ENCODE data around the gene C8G. TPM values are rescaled to one million over a fixed set of nuclear protein-coding genes. Genes with fewer than 3 reads are reported as not detected.

Gene C8G
- total and polyA plus RNA-seq, 2 of the 4 experiments (the other 2 are of a cell fraction): 0.80 TPM; not detected in 1

GRCh38 chr9:136972743-136973142, 27.7 kb downstream of the C8G start:
- Histone ChIP-seq H2BK20ac (ENCODE audit: low read depth, low read length) (no peak overlapping the region), H2BK15ac (ENCODE audit: low read depth, low read length) (no peak overlapping the region), H3K56ac (ENCODE audit: extremely low read depth, insufficient read depth, low read length) (no peak overlapping the region), H2AK9ac (replicated peaks; ENCODE audit: low read depth, low read length, poor library complexity) (no peak overlapping the region), H3K4me3 (ENCODE audit: insufficient read depth, low read depth, low read length) (no peak overlapping the region), H4K91ac (ENCODE audit: insufficient read depth, low read depth, low read length) (no peak overlapping the region), H3K4ac (ENCODE audit: low read depth, low read length) (no peak overlapping the region), H4K20me1 (ENCODE audit: insufficient read depth, low read length) (no peaks in the 10 kb centered on the region), H3K18ac (ENCODE audit: low read depth, low read length) (no peak overlapping the region), H2BK120ac (ENCODE audit: low read depth, low read length) (no peak overlapping the region), H3K27ac (ENCODE audit: insufficient read depth, low read length) (no peak overlapping the region), H3K14ac (replicated peaks; ENCODE audit: low read depth, low read length) (no peak overlapping the region), H2AK5ac (ENCODE audit: low read depth, low read length) (no peak overlapping the region), H3K9me1 (ENCODE audit: insufficient read depth, low read length) (no peaks in the 10 kb centered on the region), H3K27me3 (ENCODE audit: control insufficient read depth, insufficient read depth, low read length) (peaks cover 17% of the 10 kb centered on the region; the same call in 1 of the 2 replicates), H4K8ac (ENCODE audit: low read depth in 2 of 2, low read length in 2 of 2) (no peak overlapping the region), H3K36me3 (ENCODE audit: control insufficient read depth, insufficient read depth, low read length) (no peaks in the 10 kb centered on the region), H3K9ac (ENCODE audit: low read depth, low read length) (no peak overlapping the region), H3K4me2 (ENCODE audit: low read depth, low read length) (no peak overlapping the region), H3K9me3 (ENCODE audit: control insufficient read depth, insufficient read depth, low read length) (no peaks in the 10 kb centered on the region), H3K4me1 (ENCODE audit: control insufficient read depth, insufficient read depth, low read length) (peaks cover 7% of the 10 kb centered on the region; the same call in 1 of the 2 replicates), H3K79me1 (ENCODE audit: low read depth in 1 of 2, low read length in 2 of 2) (no peaks in the 10 kb centered on the region), H2AFZ (replicated peaks; ENCODE audit: low read length, poor library complexity) (no peak overlapping the region), H2BK5ac (ENCODE audit: low read depth, low read length, poor library complexity, severe bottlenecking) (no peak overlapping the region), H4K5ac (ENCODE audit: low read depth, low read length) (no peak overlapping the region), H3K23ac (ENCODE audit: low read depth, low read length) (no peak overlapping the region)
- no TSS peak for BruUV-seq (replicated peaks)
- DNase-seq: no peak
- intact Hi-C loops (cut with micrococcal nuclease): no loop called here
- dilution Hi-C loops (cut with HindIII; ENCODE audit: low sequenced_read_pairs, unreplicated experiment): no loop called here
- in situ Hi-C loops (cut with MboI; ENCODE audit: low sequenced_read_pairs): no loop called here
- no peak for ATAC-seq (ENCODE audit: low read depth)
- ChIA-PET CTCF (no interaction called here), POLR2A (ENCODE audit: unreplicated experiment) (no interaction called here)
- WGBS, 2 experiments (ENCODE audit: extremely low coverage in 2 of 2, insufficient read length in 1 of 2): no CpG with 5 or more reads among the region's 13 CpGs
- TF ChIP-seq BHLHE40 (IDR thresholded peaks at IDR 0.05; ENCODE audit: low read depth, low read length) (no peak), ELK1 (IDR thresholded peaks at IDR 0.05; ENCODE audit: borderline replicate concordance, low read depth, low read length) (no peak), MXI1 (IDR thresholded peaks at IDR 0.05; ENCODE audit: borderline replicate concordance, low read depth, low read length) (no peak), CHD1 (IDR thresholded peaks at IDR 0.05; ENCODE audit: low read depth, low read length) (no peak)

Data from IMR-90 (cell line).